B cell (primary cell): ENCODE data around the gene PPP1R12B. TPM values are rescaled to one million over a fixed set of nuclear protein-coding genes. Genes with fewer than 3 reads are reported as not detected.

Experiments
- ATAC-seq: fragments of 200-7000 bp; cut with Tn5 transposase; one replicate; pipeline ENCODE4 v1.10.0; 2021; ENCODE audit warnings: low read depth, mild to moderate bottlenecking, moderate number of reproducible peaks, moderate library complexity
- CTCF ChIA-PET: fragments of 350-600 bp; sonication (Branson Sonifier 250); formaldehyde crosslinking; loops from one replicate; lab custom pipeline; 2021; ENCODE audit warnings: antibody characterized with exemption, inconsistent platforms; lab: Charles Lee
- POLR2A ChIA-PET: fragments of 350-600 bp; sonication (Branson Sonifier 250); formaldehyde crosslinking; loops from one replicate; lab custom pipeline; 2021; ENCODE audit warnings: antibody characterized with exemption; lab: Charles Lee
- DNase-seq: peaks from one replicate; pipeline ENCODE4 v3.0.0; 2013
- H2AFZ ChIP-seq: 2 replicates; pipeline ENCODE4 v1.6.1; 2012; ENCODE audit warnings: mild to moderate bottlenecking, low read depth, low read length; ENCODE audit not compliant: insufficient read depth, poor library complexity, severe bottlenecking
- H3K27ac ChIP-seq, 2 donors: 1 replicate in 1 of 2; 2 replicates in 1 of 2; pipeline ENCODE4 v1.5.1; 2012 to 2013; ENCODE audit warnings: low read length in 2 of 2, mild to moderate bottlenecking in 2 of 2, moderate library complexity in 1 of 2
- H3K27me3 ChIP-seq, 4 experiments: fragments of 200-600 bp in 1 of 4; sonication (generic) in 1 of 4; replicated peaks in 1 of 4; 1 replicate in 2 of 4; 2 replicates in 2 of 4; pipeline versions ENCODE4 v1.6.1 to v1.7.0; 2013 to 2016; ENCODE audit warnings: low read length in 3 of 4, mild to moderate bottlenecking in 2 of 4, mixed read lengths in 1 of 4, moderate library complexity in 1 of 4; ENCODE audit not compliant: insufficient read depth in 4 of 4, control insufficient read depth in 3 of 4; ENCODE audit errors: control extremely low read depth in 1 of 4
- H3K36me3 ChIP-seq, 2 experiments: replicated peaks in 1 of 2; 1 replicate in 1 of 2; 2 replicates in 1 of 2; pipeline versions ENCODE4 v1.6.1 to v1.7.1; 2013; ENCODE audit warnings: low read length in 1 of 2; ENCODE audit not compliant: insufficient read depth in 2 of 2, control insufficient read depth in 1 of 2; ENCODE audit errors: control extremely low read depth in 1 of 2, extremely low read depth in 1 of 2
- H3K4me1 ChIP-seq, 2 donors: fragments of 200-600 bp in 1 of 2; sonication (generic) in 1 of 2; 1 replicate in 1 of 2; 2 replicates in 1 of 2; pipeline versions ENCODE4 v1.5.1 to v1.6.1; 2013 to 2017; ENCODE audit warnings: low read length in 2 of 2; ENCODE audit not compliant: control insufficient read depth in 2 of 2, insufficient read depth in 2 of 2
- H3K4me2 ChIP-seq: replicated peaks from 2 replicates; pipeline ENCODE3; 2012; ENCODE audit warnings: mild to moderate bottlenecking, low read depth, low read length; ENCODE audit not compliant: poor library complexity, severe bottlenecking
- H3K4me3 ChIP-seq, 5 experiments: fragments of 200-600 bp in 1 of 5; sonication (generic) in 1 of 5; 1 replicate in 3 of 5; 2 replicates in 2 of 5; pipeline versions ENCODE4 v1.5.1 to v1.7.0; 2011 to 2016; ENCODE audit warnings: low read length in 4 of 5, mild to moderate bottlenecking in 4 of 5, low read depth in 2 of 5, control low read depth in 1 of 5, moderate library complexity in 1 of 5; ENCODE audit not compliant: insufficient read depth in 1 of 5; ENCODE audit errors: control extremely low read depth in 1 of 5, extremely low read depth in 1 of 5
- H3K79me2 ChIP-seq: fragments of 200-600 bp; sonication (generic); one replicate; pipeline ENCODE4 v1.6.0; 2016; ENCODE audit warnings: low read length; ENCODE audit not compliant: control insufficient read depth, insufficient read depth
- H3K9ac ChIP-seq: fragments of 200-600 bp; sonication (generic); 2 replicates; pipeline ENCODE4 v1.6.1; 2017; ENCODE audit warnings: mild to moderate bottlenecking, low read length, moderate library complexity
- H3K9me3 ChIP-seq, 3 donors: one replicate each; pipeline versions ENCODE4 v1.6.1 to v1.7.1; 2013; ENCODE audit warnings: low read length in 2 of 3; ENCODE audit not compliant: control insufficient read depth in 2 of 3, insufficient read depth in 1 of 3; ENCODE audit errors: control extremely low read depth in 1 of 3
- H4K20me1 ChIP-seq: 2 replicates; pipeline ENCODE4 v1.6.0; 2012; ENCODE audit warnings: mild to moderate bottlenecking, low read length; ENCODE audit not compliant: insufficient read depth, control insufficient read depth, poor library complexity, severe bottlenecking
- H3K27ac Mint-ChIP-seq: one replicate; pipeline ENCODE4 v1.8.0; 2021; ENCODE audit warnings: mixed read lengths
- H3K27me3 Mint-ChIP-seq: one replicate; pipeline ENCODE4 v1.8.0; 2021; ENCODE audit warnings: mixed read lengths
- H3K4me1 Mint-ChIP-seq: one replicate; pipeline ENCODE4 v1.8.0; 2021; ENCODE audit warnings: mixed read lengths
- H3K4me3 Mint-ChIP-seq: one replicate; pipeline ENCODE4 v1.8.0; 2021; ENCODE audit warnings: mixed read lengths
- H3K9me3 Mint-ChIP-seq: one replicate; pipeline ENCODE4 v1.8.0; 2022; ENCODE audit warnings: mixed read lengths; ENCODE audit not compliant: insufficient read depth
- EZH2 ChIP-seq: IDR thresholded peaks from 2 replicates; pipeline ENCODE4 v1.6.1; 2012; ENCODE audit warnings: borderline replicate concordance, low read depth, mild to moderate bottlenecking, moderate library complexity, low read length; ENCODE audit not compliant: insufficient read depth, poor library complexity, severe bottlenecking
- WGBS: methylation state at CpG from one replicate; pipeline ENCODE4 v1.1.5; 2013; ENCODE audit warnings: missing lambda C conversion rate; ENCODE audit not compliant: insufficient coverage; 5-methylcytosine and 5-hydroxymethylcytosine counted together
- intact Hi-C: fragments of 100-400 bp; cut with micrococcal nuclease; formaldehyde crosslinking; loops from one replicate; pipeline ENCODE4 v1.10.0; 2022
- polyA plus RNA-seq: library from polyadenylated mRNA; depleted of rRNA; stranded (reverse); fragments of >200 nt; gene quantifications from 2 replicates; pipeline ENCODE4 v1.2.3, GENCODE V29; 2012
- total RNA-seq, 2 donors: library from RNA; stranded (reverse); fragments of 120-200 nt in 1 of 2; gene quantifications; 1 replicate in 1 of 2; 2 replicates in 1 of 2; pipeline versions ENCODE4 v1.2.3 to v1.2.4, GENCODE V29; 2013 to 2022
- TF ChIP-seq, protein P1 (sequence below): fragments of 200-600 bp; IDR thresholded peaks from one replicate; pipeline ENCODE4 v1.8.0; 2022; ENCODE audit warnings: antibody characterized with exemption, mild to moderate bottlenecking

Gene PPP1R12B
- total and polyA plus RNA-seq, 2 donors (not counting 1 experiment from before 2014, with no cell fraction given) = 7.1 to 49.6 TPM

GRCh38 chr1:202561240-202561639 is 212.7 kb downstream of the PPP1R12B start:
- Histone ChIP-seq H3K4me1 (peaks cover 16 to 22% of the 10 kb centered on the region in 2 donors), H3K36me3 (peaks cover 0 to 7% of the 10 kb centered on the region in 2 experiments), H3K27ac (no peak overlapping the region), H3K9me3 (no peaks in the 10 kb centered on the region), H2AFZ (no peak overlapping the region), H3K79me2 (no peaks in the 10 kb centered on the region), H3K9ac (no peak overlapping the region), H3K4me2 (no peak overlapping the region), H3K27me3 (no peaks in the 10 kb centered on the region), H4K20me1 (peaks cover 6% of the 10 kb centered on the region), H3K4me3 (no peak overlapping the region)
- Mint-ChIP-seq H3K4me1 (peaks cover 23% of the 10 kb centered on the region), H3K9me3 (no peaks in the 10 kb centered on the region), H3K4me3 (no peak overlapping the region), H3K27me3 (no peaks in the 10 kb centered on the region), H3K27ac (no peak overlapping the region)
- ATAC-seq (no peak), DNase-seq (no peak)
- no peak for TF ChIP-seq EZH2
- TF ChIP-seq, protein P1, sequence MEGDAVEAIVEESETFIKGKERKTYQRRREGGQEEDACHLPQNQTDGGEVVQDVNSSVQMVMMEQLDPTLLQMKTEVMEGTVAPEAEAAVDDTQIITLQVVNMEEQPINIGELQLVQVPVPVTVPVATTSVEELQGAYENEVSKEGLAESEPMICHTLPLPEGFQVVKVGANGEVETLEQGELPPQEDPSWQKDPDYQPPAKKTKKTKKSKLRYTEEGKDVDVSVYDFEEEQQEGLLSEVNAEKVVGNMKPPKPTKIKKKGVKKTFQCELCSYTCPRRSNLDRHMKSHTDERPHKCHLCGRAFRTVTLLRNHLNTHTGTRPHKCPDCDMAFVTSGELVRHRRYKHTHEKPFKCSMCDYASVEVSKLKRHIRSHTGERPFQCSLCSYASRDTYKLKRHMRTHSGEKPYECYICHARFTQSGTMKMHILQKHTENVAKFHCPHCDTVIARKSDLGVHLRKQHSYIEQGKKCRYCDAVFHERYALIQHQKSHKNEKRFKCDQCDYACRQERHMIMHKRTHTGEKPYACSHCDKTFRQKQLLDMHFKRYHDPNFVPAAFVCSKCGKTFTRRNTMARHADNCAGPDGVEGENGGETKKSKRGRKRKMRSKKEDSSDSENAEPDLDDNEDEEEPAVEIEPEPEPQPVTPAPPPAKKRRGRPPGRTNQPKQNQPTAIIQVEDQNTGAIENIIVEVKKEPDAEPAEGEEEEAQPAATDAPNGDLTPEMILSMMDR = no peak
- intact Hi-C loops = no loop called here
- ChIA-PET CTCF (interaction anchor here (1.0 to 1.9 kb wide), 4 partner anchors 8 to 438 kb away, joined by 3 to 12 read pairs (median 4); no protein-coding TSS in a partner anchor), POLR2A (no interaction called here)
- WGBS = no CpG with 5 or more reads among the region's 1 CpG

DNA sequence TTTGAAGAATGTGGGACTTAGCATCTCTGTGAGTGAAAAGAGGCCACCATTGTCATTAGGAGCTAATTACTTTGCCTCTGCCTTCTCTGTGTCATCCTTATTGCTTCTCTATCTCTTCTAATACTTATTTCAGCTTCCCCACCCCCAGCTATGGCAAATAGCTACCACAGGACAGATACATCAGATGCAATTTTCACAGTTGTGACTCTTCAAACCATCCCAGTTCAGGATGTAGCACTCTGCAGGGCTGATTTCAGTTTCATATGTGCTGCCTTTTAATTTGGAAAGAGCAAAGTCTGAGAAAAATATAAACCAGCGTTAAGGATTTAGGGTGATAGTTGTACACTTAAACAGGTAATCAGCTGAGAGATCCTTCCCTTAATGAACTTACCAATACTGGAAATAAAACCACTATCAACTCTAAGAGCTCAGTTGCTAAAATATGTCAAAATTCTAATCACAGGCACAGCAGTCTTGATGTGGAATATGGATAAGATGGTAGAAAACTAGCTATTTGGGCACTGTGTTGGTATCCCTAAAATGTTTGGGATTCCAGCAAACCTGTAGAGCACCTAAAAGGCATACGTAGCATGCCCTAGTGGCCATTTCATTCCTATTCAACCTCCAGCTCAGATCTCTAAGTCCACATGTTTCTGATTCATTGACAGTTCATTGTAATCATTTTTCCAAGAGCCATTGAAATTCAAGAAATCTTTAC is 213.4 kb downstream of the PPP1R12B start:
- ChIA-PET CTCF (interaction anchor here (1.0 to 1.9 kb wide), 4 partner anchors 9 to 438 kb away, joined by 3 to 12 read pairs (median 4); no protein-coding TSS in a partner anchor), POLR2A (no interaction called here)
- no peak overlapping the region for H3K9ac ChIP-seq
- intact Hi-C loops = no loop called here
- no peak overlapping the region for H3K4me2 ChIP-seq
- peaks cover 21 to 29% of the 10 kb centered on the region in 2 donors for H3K4me1 ChIP-seq
- Mint-ChIP-seq H3K27ac (no peak overlapping the region), H3K4me3 (no peak overlapping the region), H3K4me1 (peaks cover 26% of the 10 kb centered on the region), H3K27me3 (no peaks in the 10 kb centered on the region), H3K9me3 (no peaks in the 10 kb centered on the region)
- peaks cover 6% of the 10 kb centered on the region for H4K20me1 ChIP-seq
- no peak overlapping the region for H3K27ac ChIP-seq
- no peak for DNase-seq
- ATAC-seq = no peak
- TF ChIP-seq, protein P1 = no peak
- TF ChIP-seq EZH2 = no peak
- H3K36me3 ChIP-seq = peaks cover 0 to 7% of the 10 kb centered on the region in 2 experiments
- no peak overlapping the region for H2AFZ ChIP-seq
- H3K79me2 ChIP-seq = no peaks in the 10 kb centered on the region
- H3K27me3 ChIP-seq = no peaks in the 10 kb centered on the region
- no peaks in the 10 kb centered on the region for H3K9me3 ChIP-seq
- WGBS = no CpG with 5 or more reads among the region's 2 CpGs
- H3K4me3 ChIP-seq = no peak overlapping the region
